ENCODE measurements around the gene WRAP53.

DNA sequence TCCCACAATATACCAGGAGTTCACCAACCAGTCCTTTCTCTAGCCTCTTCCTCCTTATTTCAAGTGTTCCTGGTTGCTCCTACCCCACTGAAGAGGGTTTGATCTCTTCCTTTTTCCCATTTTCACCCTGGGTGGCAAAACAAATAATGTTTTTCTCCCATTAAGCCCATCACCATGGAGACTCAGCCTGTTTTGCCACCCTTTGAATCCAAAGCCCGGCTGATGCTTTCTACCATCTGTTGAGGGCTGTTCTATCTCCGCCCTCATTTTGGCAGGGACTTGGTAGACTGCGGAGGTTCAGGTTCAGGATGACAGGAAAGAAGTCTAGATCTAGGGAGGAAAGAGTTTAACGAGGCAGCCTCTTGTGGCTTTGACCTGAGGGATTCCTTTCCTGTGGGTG, 31.8 kb downstream of the WRAP53 start:
- TF ChIP-seq EZH2 (IDR thresholded peaks at IDR 0.05; ENCODE audit: low read length): no peak
- TF ChIP-seq, protein P1, sequence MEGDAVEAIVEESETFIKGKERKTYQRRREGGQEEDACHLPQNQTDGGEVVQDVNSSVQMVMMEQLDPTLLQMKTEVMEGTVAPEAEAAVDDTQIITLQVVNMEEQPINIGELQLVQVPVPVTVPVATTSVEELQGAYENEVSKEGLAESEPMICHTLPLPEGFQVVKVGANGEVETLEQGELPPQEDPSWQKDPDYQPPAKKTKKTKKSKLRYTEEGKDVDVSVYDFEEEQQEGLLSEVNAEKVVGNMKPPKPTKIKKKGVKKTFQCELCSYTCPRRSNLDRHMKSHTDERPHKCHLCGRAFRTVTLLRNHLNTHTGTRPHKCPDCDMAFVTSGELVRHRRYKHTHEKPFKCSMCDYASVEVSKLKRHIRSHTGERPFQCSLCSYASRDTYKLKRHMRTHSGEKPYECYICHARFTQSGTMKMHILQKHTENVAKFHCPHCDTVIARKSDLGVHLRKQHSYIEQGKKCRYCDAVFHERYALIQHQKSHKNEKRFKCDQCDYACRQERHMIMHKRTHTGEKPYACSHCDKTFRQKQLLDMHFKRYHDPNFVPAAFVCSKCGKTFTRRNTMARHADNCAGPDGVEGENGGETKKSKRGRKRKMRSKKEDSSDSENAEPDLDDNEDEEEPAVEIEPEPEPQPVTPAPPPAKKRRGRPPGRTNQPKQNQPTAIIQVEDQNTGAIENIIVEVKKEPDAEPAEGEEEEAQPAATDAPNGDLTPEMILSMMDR (optimal IDR thresholded peaks at IDR 0.05 in 1 of 3, IDR thresholded peaks at IDR 0.05 in 1 of 3, conservative IDR thresholded peaks at IDR 0.05 in 1 of 3; ENCODE audit: extremely low read depth in 1 of 3, insufficient read depth in 2 of 3, low read length in 3 of 3): no peak
